RWPE1 (cell line): ENCODE measurements around the gene PCNX4.

Experiments used
- CTCF ChIA-PET: fragments of 350-600 bp; sonication (Branson Sonifier 250); formaldehyde crosslinking; extraction: SDS; loops from one replicate; lab custom pipeline; 2021; lab: Yijun Ruan, JAX
- POLR2A ChIA-PET: fragments of 400-600 bp; formaldehyde crosslinking; extraction: SDS; loops from one replicate; lab custom pipeline; 2020; ENCODE audit warnings: antibody characterized with exemption; ENCODE audit not compliant: low non-redundant PET; lab: Yijun Ruan, JAX
- DNase-seq: peaks from one replicate; pipeline ENCODE4 v3.0.0; 2012; ENCODE audit warnings: low spot score
- H3K27ac ChIP-seq: fragments of 450-650 bp; 2 replicates; pipeline ENCODE4 v1.5.1; 2017
- CTCF ChIP-seq: fragments of 450-650 bp; conservative IDR thresholded peaks from 2 replicates; pipeline ENCODE4 v1.5.1; 2017; ENCODE audit warnings: low read depth, mild to moderate bottlenecking

The PCNX4 gene

GRCh38 chr14:60183138-60183537 is 91.4 kb downstream of the PCNX4 start:
- ChIA-PET CTCF (interaction anchor here (0.7 to 3.3 kb wide), 2 partner anchors 218 to 221 kb away, joined by 4 to 15 read pairs; no protein-coding TSS in a partner anchor), POLR2A (no interaction called here)
- no peak for TF ChIP-seq CTCF
- no peak overlapping the region for H3K27ac ChIP-seq
- no peak for DNase-seq

- H3K27ac ChIP-seq, result no peak overlapping the region
- no peak for TF ChIP-seq CTCF
- ChIA-PET POLR2A (no interaction called here), CTCF (interaction anchor here (0.6 to 3.3 kb wide), 5 partner anchors 154 to 222 kb away, joined by 3 to 15 read pairs (median 4); no protein-coding TSS in a partner anchor)
- no peak for DNase-seq
Observed at GRCh38 chr14:60183741-60184140, 92.0 kb downstream of the PCNX4 start.

- CTCF ChIA-PET, result interaction anchor here (0.5 to 3.3 kb wide), 11 partner anchors 37 to 221 kb away, joined by 3 to 15 read pairs (median 3); no protein-coding TSS in a partner anchor
- POLR2A ChIA-PET, result no interaction called here
- DNase-seq, result no peak
- H3K27ac ChIP-seq, result no peak overlapping the region
- TF ChIP-seq CTCF, result peak; percentile 69
Observed at GRCh38 chr14:60184146-60184904, 92.6 kb downstream of the PCNX4 start.

GRCh38 chr14:60184905-60185555 is 93.3 kb downstream of the PCNX4 start:
- DNase-seq, result no peak
- CTCF ChIA-PET, result interaction anchor here (0.5 to 3.3 kb wide), 8 partner anchors 36 to 222 kb away, joined by 3 to 15 read pairs (median 3); no protein-coding TSS in a partner anchor
- H3K27ac ChIP-seq, result no peak overlapping the region
- POLR2A ChIA-PET, result no interaction called here
- no peak for TF ChIP-seq CTCF

GRCh38 chr14:60188115-60188514 is 96.4 kb downstream of the PCNX4 start:
- DNase-seq, result no peak
- no peak for TF ChIP-seq CTCF
- ChIA-PET POLR2A (no interaction called here), CTCF (interaction anchor here (0.6 kb wide), 2 partner anchors 500 to 630 kb away, joined by 3 to 4 read pairs; no protein-coding TSS in a partner anchor)
- H3K27ac ChIP-seq, result no peak overlapping the region

- no peak for TF ChIP-seq CTCF
- CTCF ChIA-PET, result interaction anchor here (0.6 kb wide), 2 partner anchors 500 to 1063 kb away, joined by 3 read pairs; no protein-coding TSS in a partner anchor
- H3K27ac ChIP-seq, result no peak overlapping the region
- no peak for DNase-seq
- POLR2A ChIA-PET, result no interaction called here
Observed at GRCh38 chr14:60188696-60189095, 97.0 kb downstream of the PCNX4 start.
